NCI-H82 (cell line): ENCODE measurements around the gene CYP2W1.

Experiments used
- DNase-seq: peaks from one replicate; lab custom pipeline; 2025; lab: John Stamatoyannopoulos, UW

Gene CYP2W1

DNA sequence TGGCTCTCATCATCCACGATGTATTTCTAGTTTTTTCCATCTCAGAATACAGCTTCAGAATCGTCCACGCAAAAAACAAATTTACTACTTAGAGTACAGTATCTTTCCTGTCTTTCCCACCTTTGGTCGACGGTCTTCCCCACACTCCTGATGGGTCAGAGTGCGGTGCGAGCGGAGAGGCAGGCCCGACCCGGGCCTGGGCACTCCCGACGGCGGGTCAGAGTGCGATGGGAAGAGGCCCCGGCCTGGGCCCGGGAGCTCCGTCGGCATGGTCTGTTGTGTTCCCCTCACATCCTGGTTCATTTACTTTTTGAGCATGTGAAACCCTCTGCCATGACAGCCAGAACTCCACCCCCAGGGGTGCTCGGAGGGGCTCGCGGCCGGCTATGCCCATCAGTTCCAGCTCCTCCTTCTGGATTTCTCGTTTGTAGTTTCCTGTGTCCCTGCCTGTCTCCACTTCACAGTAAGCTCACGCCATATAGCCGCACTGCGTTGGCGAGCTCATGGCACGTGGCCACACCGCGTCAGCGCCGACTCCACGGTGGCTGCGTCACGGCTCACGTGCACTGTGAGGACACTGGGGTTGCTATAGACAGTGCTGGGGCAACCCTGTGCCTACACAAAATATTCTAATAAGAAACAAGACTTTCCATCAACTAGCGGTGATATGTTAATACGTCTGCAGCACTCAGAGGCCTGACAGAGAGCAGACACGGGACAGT, 15.5 kb upstream of the CYP2W1 start:
- no peak for DNase-seq

DNA sequence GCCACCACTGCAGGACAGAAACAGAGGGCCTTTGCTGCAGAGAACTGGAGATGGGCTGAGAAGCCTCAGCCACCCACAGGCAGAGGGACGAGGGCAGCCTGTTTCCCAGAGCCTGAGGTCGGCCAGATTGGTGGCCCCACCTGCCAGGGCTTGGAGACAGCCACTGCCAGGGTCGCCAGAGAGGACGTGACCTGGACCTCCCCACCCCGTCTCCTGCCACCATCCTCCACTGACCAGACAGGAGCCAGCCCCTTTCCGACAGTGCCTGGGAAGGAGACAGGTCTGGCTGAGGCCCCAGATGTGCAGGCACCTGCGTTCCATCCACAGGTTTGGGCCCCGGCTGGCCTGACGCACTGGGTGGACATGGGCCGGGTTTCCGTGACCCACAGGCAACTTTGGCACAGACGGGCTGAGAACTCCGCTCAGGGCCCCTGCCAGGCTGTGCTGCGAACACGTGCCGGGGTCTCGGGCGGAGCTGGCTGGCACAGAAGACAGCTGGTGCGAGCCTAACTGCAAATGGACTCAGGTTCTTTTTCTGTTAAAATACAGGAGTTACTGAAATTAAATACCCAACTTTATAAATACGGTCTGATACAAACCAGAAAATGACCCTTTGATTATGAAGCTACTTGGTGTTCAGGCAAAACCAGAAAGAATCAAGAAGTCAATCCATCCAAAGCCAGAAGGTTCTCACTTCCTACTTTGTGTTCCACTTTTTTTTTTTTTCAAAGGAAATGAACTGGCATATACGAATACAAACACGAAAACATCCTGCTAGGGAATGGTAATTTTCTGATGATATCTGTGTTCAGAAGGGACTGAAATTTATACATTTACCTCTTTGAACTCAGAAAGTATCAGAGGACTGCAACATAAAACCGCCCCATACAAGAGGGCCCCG, 14.5 kb upstream of the CYP2W1 start:
- DNase-seq, result no peak

DNA sequence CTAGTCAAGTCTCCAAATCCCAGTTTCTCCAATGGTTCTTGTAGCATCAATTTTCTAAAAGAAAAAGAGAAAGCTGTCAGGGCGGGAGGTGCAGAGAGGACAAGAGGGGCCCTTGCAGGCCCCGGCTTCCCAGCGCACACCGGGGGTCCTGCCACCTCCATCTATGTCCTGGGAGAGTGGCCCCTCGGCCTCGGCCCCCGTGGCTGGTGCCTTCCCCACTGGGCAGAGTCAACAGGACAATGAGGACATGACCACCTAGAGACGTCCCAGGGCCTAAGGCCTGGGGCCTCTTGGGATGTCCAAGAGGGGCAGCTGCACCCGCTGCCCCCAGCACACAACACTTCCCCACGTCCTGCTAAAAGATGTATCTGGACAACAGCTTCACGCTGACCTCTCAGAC, 13.6 kb upstream of the CYP2W1 start:
- no peak for DNase-seq

DNA sequence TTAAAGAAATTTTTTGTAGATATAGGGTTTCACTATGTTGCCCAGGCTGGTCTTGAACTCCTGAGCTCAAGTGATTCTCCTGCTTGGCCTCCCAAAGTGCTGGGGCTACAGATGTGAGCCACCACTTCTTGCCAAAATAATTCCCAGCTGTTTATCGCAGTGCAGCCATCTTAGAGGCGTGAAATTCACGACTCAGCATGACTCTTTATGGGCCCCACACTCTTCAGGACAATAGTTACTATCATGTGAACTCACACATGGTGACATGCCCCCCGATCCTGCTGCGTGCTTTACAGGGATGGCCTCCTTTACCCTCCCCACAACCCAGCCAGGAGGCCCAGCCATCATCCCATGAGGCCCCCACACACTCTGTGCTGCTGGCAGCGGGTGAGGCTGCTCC, 12.2 kb upstream of the CYP2W1 start:
- no peak for DNase-seq

DNA sequence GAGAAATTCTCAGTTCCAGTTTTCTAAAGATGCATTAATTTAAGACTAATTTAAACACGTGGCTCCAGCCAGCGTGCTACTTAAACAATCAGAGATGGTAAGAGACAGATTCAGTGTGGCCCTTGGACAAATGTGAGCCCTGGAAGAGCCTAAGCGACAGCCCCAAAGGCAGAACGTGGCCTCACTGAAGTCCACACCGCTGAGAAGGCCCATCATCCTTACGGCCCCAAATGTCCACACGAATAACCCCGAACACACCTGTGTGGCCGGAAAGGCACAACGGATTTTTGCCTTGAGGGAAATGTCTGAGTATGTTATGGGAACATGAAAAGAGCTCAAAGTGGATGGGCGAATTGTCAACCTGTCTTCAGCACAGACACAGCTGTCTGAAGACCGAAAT, 10.9 kb upstream of the CYP2W1 start:
- no peak for DNase-seq

DNA sequence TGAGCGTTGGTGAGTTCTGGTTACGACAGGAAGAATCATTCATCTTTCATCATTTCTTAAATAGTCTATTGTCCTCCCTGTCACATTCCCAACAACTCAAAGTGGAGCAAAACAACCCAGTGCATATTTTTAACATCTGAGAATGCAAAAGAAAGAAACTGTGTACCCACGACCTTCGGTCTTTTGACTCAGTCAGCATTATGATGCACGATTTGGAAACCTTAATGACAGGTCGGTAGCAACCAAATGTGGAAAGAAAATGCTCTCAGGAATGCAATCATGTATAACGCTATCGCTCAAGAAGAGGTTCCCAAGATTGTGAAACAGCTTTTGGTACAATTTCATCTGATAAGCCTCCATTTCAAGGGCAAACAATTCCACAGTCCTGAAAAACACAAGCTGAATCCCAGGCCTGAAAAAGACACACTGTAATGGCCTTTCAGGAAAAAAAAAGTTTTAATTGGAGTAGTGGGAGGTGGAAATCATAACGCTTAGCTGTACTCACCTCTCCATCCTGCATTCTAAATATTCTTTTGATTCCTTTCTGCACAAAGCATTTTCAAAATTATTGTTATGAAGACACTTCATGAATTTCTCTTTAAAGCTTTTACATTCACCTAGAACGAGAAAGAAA, 10.2 kb upstream of the CYP2W1 start:
- no peak for DNase-seq

DNA sequence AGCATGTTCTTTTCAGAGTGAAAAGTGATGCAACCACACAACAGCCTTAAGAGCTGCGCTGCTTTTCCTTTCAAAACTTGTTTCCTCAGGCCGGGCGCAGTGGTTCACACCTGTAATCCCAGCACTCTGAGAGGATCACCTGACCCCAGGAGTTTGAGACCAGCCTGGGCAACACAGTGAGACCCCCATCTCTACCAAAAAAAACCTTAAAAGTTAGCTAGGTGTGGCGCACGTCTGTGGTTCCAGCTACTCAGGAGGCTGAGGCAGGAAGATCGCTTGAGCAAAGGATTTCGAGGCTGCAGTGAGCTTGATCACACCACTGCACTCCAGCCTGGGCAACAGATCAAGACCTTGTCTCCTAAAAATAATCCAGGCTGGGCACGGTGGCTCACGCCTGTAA, 9.7 kb upstream of the CYP2W1 start:
- no peak for DNase-seq

DNA sequence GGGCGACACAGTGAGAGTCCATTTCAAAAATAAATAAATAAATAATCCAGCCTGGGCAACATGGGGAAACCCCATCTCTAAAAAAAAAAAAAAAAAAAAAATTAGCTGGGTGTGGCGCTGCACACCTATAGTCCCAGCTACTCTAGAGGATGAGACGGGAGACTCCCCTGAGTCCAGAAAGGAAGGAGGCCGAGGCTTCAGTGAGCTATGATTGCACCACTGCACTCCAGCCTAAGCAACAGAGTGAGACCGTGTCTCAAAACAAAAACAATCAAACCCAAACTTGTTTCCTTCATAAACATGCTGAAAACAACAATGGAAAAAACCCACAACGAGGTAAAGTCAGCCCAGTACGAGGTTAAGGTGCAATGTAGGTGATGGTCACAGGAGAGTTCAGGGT, 8.8 kb upstream of the CYP2W1 start:
- DNase-seq, result no peak

DNA sequence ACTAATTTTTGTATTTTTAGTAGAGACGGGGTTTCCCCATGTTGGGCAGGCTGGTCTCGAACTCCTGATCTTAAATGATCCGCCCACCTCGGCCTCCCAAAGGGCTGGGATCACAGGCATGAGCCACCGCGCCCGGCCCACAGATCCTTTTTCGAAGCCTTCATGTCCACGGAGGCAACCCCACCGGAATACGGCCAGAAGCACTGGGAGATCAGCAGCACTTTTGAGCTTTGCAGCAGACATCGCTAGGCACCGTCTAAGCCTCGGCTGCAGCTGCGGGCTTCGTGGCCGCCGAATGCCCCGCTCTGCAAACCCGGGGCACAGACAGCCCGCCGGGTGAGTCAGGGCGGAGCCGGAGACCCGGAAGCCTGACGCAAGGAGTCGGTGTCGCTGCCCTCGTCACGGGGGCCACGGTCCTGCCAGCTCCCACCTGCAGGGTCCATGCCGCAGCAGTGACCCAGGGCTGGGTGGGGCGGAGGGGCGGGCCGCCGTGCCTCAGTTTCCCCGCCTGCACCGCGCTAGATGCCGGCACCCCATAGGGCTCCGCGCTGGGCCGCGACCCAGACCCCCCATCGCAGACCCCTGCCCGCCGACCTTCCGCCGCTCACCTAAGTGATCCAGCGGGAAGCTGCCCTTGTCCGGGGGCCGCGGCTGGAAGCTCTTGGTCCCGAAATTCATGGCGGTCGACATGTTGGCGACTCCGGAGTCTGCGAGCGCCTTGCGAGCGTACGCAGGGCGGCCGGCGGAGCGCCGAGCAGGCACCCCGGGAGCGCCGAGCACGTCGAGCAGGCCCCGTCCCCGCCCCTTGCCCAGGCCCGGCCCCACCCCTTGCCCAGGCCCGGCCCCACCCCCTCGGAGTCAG, 7.9 kb upstream of the CYP2W1 start, which contains the start of gene COX19:
COX19 (minus strand) TSS at position 730 of the 862 bp plus-strand sequence; CDS start at position 690, 40 bp downstream.
- peak; percentile 90 for DNase-seq

DNA sequence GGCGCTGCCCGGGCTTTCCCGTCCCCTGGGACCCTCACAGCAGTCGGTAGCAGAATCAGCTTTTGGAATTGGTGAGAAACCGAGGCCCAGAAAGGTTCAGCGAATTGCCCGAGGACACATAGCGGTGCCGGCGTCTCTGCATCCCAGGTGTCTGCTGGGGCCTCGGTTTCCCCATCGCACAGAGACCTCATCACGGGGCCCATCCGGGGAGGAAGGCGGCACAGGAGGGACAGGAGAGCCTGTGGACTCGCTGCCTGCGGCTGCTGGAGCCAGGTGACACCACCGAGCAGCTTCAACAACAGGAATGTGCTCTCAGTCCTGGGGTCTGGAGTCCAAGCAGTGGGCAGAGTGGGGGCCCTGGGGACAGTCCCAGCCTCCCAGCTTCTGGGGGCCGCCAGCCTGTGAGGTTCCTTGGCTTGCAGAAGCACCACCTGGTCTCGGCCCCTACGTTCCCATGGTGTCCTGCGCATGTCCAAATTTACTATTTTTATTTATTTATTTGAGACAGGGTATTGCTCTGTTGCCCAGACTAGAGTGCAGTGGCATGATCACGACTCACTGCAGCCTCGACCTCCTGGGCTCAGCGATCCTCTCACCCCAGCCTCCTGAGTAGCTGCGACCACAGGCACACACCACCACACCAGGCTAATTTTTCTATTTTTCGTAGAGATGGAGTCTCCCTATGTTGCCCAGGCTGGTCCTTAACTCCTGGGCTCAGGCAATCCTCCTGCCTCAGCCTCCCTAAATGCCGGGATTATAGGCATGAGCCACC, 7.1 kb upstream of the CYP2W1 start:
- DNase-seq, result no peak

DNA sequence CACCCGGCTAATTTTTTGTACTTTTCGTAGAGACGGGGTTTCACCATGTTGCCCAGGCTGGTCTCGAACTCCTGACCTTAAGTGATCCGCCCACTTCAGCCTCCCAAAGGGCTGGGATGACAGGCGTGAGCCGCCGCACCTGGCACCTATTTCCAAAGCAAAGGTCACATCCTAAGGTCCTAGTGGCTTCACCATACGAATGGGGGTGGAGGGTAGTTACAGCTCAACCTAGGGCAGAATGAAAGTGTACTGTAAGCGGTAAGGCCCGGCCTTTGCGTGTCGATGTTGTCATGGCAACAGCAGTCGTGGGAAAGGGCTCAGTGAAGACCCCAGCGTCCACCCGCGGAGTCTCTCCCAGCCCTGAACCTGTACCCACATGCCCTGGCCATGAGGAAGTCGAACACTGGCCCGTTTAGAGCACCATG, 6.1 kb upstream of the CYP2W1 start:
- DNase-seq, result no peak

DNA sequence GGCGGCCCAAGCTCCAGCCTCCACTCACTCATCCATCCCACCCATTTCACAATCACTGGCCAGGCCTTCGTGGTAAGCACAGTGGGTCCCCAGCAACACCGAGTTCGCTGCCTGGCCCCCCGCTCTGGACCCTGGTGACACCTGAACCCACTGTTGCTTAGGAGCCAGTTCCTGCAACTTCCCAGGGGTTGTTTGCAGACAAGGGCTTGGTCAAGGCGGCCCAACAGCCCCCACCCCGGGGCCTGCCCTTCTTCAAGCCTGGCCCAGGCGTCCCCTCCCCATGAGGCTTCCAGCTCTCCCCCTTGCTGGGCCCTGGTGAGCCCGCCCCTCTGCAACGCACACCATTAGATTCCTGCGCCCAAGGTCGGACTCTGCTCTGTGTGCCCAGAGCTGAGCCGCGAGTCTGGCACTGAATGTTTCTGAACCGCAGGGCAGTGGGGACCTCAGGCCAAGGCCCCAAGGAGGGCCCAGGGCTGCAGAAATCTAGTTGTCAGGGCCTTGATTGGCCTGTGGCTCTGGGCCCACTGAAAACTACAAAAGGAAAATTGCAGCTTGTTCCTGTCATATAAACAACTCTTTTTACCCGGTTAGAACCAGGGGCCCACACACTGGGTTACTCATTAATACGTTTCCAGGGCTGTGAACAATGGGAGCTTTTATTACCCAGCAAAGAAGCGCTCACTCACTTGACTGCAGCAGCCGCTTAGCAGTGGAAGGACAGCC, 5.5 kb upstream of the CYP2W1 start:
- DNase-seq, result no peak

DNA sequence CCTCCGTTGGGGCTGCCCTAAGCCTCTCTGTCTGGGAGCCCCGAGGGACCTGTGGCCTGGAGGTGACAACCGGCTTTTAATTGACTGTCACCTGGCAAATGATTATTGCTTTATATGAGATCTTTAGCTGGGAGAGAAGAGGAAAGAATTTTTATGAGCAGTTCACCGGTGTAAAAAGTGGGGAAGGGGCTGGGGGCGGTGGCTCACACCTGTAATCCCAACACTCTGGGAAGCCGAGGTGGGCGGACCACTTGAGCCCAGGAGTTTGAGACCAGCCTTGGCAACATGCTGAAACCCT, 5.0 kb upstream of the CYP2W1 start:
- peak; percentile 54 for DNase-seq

DNA sequence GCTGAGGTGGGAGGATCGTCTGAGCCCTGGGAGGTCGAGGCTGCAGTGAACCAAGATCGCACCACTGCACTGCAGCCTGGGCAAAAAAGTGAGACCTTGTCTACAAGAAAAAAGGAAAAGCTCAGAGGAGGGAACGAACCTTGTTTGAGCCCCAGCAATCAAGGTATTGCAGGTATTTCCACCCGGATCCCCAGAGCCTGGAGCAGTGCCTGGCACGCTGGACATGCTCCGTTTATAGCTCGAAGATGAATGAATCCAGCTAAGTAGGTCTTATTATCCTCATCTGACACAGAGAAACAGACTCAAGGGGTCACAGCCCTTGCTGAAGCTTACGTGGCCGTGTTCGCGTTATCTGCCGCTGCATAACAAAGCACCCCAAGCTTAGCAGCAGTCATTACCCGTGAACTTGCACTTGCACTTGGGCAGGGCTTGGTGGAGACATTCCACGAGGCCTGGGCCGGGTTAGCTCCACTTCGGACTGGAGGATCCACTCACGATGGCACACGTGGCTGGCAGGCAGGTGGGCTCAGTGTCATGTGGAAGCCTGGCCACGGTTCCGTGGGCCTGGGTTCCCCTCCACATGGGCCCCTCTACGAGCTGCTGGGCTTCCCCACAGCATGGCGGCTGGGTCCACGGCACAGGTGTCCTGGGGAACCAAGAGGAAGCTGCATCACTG, 4.4 kb upstream of the CYP2W1 start:
- no peak for DNase-seq

DNA sequence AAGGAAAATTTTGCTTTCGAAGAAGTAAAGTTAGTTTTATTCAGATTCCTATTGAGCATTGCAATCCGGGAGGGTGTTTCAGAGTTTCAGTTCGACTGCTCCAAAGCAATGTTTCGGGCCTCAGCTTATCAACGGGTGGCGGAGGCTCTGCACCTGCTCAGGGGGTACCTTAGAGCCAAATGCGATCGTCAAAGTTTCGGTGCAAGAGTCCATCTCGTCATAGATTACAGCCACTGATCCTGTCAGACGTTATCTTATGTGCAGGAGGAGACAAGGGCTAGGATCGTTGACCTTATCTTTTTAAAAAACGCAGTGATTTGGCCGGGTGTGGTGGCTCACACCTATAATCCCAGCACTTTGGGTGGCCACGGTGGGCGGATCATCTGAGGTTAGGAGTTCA, 3.8 kb upstream of the CYP2W1 start:
- DNase-seq, result no peak

DNA sequence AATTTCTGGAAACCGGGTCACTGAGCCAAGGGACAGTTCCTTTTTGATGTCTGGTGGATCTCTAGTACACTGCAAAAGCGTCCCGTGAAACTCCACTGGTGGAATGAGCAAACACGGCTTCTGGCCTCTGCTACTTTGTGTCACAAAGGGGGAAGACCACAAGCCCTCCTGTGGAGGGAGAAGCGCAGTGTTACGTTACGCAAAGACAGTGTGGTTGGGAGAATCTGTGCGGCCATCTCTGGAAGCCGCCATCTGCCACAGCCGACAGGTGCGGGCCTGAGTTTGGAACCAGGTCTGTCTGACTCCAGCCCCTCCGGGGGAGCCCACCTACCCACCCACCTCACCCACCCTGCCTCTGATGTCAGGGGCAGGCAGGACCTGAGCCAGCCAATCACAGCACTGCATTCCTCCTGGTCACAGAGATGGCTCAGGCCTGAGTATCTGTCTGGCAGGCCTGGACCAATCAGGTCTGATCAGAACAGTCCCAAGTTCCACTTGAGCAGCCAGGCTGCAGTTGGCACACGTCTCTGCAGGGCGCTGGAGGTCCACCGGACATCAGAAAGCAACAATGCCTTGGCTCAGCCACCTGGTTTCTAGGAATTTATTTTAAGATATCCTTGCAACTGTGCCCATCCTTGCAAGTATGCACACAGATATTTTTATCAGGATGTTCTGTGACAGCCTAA, 3.0 kb upstream of the CYP2W1 start:
- DNase-seq, result peak; percentile 61

DNA sequence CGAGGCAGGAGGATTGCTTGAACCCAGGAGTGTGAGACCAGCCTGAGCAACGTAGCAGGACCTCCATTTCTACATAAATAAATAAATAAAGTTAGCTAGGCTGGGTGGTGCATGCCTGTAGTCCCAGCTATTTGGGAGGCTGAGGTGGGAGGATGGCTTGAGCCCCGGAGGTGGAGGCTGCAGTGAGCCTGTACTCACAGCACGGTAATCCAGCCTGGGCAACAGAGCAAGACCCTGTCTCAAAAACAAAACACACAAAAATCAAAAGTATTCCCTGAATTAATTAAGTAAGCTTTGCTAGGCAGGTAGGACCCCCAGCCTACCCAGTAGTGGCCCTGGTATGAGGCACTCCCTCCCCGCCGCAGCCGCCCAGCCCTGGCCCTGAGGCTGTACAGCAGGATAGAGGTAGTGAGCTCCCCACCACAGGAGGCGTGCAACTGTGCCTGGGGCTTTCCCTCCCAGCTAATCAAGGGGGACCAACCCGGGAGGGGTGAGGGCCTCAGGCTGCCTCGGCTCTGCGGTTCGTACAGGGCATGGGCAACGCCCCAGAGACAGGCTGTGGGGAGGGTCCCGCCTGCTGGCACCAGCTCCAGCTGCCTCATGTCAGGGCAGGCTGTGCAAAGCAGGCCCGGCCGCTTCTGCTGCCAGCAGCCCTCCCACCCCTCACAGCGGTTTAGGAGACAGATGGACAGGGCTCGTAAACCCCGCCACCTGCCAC, 1.0 kb upstream of the CYP2W1 start:
- peak; percentile 96 for DNase-seq

DNA sequence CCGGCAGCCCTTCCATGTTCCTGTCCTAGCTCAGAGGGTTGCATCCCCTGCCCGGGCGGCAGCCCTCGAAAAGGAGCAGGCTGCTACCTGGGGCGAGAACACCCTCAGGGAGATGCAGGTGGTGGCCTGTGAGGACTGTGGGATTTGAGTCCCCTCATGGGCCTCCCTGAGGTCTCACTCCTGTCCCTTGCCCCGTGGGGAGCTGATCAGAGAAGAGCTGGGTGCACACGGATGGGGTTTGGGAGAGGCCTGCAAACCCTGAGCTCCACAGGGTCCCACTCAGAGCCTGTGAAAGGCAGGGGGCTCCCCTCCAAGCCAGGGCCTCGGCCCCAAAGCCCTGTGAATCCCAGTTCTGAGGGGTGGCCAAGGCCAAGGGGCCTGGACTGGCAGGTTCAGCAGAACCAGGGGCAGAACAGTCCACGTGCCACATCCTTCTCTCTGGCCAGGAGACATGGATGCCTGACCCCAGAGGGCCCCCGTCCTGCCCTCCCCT, 424 bp upstream of the CYP2W1 start:
- DNase-seq, result no peak
